ENCODE data around the gene APAF1.

DNA sequence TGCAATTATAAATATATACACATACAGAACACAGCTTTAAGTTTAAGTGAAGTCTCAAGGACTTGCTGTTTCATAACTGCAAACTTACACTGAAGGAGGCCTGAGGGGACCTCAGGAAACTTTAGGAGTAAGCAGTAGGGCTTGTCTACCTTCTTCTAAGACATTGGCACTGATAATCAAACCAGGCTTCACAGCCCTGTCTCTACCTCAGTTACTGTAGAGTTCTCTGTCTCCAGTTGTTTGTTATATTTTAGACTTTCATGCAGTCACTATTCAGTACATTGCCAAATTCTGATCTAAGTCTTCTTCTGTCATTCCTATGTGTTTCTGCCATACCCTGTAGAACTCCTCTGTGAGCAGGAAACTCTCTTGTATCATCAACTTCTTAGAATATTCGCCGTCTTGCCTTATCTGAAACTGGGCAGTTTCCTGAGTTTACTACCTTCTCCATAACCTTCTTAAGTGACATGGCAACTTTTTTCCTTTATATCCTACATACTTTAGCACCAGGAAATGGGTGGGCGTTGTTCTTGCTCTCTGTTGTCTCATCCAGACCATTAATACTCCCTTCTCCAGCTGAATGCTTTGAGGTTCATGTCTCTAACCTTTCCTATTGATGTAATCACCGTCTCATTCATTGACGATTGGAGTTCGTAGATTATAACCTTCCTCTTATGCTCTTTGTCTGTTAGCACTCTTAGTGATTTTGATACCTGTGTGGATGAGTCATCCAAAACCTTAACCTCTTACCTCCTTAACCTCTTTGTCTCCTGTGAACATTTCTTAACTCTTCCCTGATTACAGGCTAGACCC is 11.4 kb downstream of the APAF1 start:
- TF ChIP-seq, protein P1, sequence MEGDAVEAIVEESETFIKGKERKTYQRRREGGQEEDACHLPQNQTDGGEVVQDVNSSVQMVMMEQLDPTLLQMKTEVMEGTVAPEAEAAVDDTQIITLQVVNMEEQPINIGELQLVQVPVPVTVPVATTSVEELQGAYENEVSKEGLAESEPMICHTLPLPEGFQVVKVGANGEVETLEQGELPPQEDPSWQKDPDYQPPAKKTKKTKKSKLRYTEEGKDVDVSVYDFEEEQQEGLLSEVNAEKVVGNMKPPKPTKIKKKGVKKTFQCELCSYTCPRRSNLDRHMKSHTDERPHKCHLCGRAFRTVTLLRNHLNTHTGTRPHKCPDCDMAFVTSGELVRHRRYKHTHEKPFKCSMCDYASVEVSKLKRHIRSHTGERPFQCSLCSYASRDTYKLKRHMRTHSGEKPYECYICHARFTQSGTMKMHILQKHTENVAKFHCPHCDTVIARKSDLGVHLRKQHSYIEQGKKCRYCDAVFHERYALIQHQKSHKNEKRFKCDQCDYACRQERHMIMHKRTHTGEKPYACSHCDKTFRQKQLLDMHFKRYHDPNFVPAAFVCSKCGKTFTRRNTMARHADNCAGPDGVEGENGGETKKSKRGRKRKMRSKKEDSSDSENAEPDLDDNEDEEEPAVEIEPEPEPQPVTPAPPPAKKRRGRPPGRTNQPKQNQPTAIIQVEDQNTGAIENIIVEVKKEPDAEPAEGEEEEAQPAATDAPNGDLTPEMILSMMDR (IDR thresholded peaks at IDR 0.05) = no peak
- TF ChIP-seq POLR2A (IDR thresholded peaks at IDR 0.05) = no peak

Measured in lower leg skin (tissue), 3 donors.